RKO (cell line): ENCODE data around the gene NNMT.
A peak's percentile ranks its signal among the peaks of the same experiment; 100 is the strongest.
"Not testable (repeated sequence)": the region's sequence is repeated elsewhere in the genome, so short reads cannot be mapped to it uniquely, and the experiment has no call there.

Source experiments
- DNase-seq: peaks from one replicate; pipeline ENCODE4 v3.0.0-alpha.2; 2016; ENCODE audit warnings: low spot score

Gene NNMT

GRCh38 chr11:114310095-114310494 lies 13.9 kb downstream of the NNMT start:
- no peak for DNase-seq

DNA sequence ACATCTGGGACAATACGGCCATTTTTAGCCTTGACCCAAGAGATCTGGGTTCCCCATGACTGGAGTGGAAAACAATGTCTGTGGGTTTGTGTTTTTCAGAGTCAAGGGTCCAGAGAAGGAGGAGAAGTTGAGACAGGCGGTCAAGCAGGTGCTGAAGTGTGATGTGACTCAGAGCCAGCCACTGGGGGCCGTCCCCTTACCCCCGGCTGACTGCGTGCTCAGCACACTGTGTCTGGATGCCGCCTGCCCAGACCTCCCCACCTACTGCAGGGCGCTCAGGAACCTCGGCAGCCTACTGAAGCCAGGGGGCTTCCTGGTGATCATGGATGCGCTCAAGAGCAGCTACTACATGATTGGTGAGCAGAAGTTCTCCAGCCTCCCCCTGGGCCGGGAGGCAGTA lies 15.7 kb downstream of the NNMT start:
- DNase-seq: no peak

DNA sequence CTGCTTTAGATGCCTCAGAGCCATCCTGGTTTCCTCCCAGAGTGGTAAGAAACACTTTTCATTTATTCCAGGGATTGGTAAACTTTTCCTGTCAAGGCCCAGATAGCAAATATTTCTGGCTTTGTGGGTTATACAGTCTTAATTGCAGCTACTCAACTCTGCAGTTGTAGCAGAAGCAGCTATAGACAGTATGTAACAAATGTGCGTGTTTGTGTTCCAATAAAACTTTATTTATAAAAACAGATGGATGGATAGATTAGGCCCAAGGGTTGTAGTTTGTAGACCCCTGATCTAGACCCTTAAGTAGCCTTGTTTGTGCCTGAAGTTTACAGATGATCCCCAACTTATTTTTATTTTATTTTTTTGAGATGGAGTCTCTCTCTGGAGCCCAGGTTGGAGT lies 17.9 kb downstream of the NNMT start:
- DNase-seq: no peak

DNA sequence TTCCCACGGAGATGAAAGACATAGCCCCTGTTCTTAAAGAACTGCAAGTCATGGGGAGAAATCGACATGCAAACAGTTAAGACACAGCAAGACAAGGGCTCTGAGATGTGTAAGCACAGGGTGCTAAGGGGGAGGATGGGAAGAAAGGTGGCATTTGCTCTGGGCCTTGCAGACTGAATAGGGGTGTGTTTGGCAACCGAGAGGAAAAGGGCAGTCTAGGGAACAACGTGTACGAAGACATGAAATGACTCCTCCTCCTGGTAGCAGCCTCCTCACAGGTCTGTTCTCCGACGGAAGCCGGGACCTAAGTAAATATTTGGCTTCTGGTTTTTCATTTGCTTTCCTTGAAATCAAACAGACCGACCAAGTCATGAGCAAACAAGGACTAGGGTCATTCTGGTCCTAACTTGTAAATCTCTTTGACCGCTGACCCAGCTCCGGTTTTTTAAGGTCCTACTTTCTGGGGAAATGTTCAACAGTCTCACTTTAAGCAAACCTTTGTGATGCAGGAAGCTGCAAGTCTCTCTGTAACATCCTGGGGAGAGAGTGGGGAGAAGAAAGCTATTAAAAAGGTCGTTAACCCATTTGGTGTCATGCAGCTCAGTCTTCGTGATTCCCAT lies 19.7 kb downstream of the NNMT start:
- no peak for DNase-seq

DNA sequence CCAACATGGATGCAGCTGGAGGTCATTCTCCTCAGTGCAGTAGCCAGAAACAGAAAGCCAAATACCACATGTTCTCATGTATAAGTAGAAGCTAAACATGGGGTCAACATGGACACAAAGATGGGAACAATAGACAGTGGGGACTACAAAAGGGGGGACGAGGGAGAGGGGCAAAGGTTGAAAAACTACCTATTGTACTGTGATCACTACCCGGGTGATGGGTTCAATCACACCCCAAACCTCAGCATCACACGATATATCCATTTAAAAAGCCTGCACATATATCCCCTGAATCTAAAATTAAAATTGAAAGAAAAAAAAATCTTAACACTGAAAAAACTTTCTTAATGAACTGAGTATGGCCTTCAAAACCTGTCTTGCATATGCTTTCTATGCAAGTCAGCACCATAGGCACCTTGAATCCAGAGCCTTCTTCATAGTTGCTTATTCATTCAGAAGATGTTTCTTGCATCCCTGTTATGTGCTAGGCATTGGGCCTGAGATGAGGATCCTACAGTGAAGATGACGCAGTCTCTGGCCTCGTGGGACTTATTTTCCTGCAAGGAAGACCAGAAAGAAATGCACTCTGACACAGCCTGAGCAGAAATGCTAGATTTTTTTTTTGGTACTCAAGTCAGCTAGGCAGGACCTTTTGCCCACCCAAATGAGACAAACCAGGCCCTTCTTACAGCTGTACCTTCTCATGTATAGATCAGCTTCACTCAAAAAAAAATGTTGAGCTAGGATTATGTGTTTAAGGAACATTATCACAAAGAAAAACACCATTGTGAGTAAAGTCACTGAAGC lies 21.0 kb downstream of the NNMT start:
- DNase-seq: no peak

GRCh38 chr11:114317787-114318137 lies 21.6 kb downstream of the NNMT start:
- DNase-seq: peak; percentile 50

DNA sequence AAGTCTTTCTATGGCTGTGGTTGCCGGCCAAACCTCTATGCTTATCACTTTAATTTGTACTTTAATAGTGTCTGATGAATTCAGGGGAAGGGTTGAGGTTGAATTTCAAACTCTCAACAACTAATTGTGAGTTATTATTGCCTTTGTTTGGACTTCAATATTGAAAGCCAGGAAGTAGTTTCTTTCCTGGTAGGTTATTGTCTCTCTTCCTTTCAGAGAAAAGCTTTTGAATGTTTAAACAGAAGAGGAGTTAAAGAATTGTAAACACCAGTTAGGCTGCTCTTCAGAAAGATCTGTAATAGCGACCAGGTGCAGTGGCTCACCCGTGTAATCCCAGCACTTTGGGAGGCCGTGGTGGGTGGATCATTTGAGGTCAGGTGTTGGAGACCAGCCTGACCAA lies 22.2 kb downstream of the NNMT start:
- no peak for DNase-seq

DNA sequence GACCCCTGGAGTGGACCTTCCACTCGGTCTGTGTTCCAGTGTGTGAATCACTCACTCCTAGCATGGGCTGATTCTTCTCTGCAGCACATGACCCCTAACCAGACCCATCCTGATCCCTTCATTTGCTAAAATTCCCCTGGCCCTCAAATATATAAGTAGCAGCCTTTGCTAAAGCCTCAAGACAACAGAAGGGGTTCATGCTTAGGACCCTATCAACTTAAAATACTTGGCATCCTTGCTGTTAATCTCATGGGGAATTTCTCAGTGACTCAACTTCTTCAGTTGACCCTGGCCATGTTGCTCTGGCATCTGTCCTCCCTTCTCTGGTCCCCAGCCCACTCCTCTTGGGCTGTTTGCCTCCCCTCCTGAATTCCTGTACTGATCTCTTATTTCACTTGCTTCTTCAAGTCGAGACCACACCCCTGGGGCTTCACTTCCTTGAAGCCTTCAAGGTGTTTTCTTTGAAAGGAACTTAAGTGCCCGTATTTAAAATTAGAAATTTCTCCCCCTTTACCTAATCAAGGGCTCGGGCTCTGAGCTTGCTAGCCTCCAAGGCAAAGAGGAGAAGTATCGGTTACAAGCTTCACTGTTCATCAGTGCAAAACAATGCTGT lies 23.6 kb downstream of the NNMT start:
- no peak for DNase-seq

DNA sequence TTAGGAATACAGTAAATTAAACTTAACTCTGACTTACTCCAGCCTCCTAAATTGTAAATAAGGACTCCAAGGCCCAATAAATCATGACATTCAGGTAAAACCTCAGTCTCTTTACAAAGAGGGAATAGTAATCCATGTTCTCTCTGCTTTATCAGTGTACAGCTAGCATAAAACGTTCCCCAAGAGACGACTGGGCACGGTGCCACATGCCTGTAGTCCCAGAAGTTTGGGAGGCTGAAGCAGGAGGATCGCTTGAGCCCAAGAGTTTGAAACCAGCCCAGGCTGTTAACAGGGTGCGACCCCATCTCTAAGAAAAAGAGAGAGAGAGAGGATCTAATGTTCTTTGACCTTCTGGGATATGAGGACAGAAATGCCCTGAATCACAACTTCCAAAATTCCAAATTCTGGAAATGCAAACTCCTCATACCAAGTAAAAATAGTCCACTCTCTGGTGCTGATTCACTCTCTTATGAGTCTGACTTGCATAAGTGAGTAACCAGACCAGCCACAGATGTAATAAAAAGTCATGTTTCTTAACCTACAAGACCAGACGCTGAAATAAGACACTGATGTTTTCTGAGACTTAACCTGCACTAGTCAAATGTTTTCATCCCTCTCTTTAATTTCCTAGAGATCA lies 25.5 kb downstream of the NNMT start:
- peak; percentile 33 for DNase-seq

DNA sequence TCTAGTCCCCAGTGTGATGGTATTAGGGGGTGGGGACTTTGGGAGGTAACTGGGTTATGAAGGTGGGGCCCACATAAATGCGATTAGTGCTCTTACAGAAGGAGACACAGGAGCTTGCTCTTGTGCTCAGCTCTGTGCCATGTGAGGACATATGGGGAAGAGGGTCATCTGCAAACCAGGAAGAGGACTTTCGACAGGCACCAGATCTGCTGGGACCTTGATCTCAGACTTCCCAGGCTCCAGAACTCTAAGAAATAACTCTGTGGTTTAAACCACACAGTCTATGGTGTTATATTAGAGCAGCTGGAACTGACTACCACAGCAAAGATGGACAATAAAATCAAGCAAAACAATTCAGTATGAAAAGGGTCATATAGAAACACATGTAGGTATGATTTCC lies 26.7 kb downstream of the NNMT start:
- no peak for DNase-seq

DNA sequence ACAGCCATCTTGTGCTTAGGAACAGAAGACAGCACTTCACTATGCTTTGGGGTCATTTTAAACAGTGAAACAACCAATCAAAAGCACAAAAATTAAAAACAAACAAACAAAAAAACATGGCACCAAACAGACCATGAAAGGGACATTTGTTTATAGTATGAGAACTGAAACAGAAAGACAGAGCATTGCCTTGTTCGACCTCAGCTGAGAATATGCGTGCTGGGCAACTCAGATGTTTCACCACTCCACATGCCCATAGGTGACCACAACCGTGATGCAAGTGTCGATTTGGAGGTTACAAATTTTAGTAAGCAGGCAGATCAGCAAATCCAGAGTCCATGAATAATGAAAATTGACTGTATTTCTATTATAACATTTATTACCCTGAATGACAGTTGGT lies 30.0 kb downstream of the NNMT start:
- no peak for DNase-seq

DNA sequence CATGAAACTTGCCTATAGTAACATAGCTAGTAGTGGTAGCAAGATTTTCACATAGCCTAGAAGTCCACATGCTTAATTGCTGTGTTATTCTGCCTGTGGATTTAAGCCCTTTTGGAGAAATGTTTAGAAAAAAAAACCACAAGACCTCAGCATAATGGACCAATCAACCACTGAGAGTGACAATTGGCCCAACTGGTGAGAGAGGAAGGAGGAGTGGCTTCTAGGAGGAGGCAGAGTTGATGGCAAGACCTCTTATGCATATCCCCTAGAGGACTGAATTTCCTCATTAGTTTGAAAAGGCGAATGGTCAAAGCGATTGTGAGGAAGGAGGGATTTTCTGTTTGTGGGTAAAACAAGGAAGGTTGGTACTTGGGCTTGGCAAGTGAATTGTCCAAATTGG lies 30.6 kb downstream of the NNMT start:
- DNase-seq: no peak

DNA sequence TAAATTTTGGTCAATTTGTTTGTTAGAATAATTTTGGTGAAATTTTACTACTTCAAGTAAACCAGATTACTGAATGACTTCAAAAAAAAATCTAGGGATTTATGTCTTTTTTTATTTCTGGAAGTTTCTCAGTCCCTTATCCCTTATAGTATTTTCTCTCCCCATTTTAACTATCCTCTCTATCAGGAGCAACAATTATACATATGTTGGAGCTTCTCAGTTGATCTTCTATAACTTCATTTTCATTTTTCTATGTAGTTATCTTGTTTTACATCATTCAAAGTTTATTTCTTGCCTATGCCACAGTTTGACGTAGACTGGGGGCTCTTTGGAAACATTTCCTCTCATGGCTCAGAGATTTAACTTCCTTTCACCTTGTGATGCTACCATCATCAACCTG lies 34.2 kb downstream of the NNMT start:
- DNase-seq: no peak

DNA sequence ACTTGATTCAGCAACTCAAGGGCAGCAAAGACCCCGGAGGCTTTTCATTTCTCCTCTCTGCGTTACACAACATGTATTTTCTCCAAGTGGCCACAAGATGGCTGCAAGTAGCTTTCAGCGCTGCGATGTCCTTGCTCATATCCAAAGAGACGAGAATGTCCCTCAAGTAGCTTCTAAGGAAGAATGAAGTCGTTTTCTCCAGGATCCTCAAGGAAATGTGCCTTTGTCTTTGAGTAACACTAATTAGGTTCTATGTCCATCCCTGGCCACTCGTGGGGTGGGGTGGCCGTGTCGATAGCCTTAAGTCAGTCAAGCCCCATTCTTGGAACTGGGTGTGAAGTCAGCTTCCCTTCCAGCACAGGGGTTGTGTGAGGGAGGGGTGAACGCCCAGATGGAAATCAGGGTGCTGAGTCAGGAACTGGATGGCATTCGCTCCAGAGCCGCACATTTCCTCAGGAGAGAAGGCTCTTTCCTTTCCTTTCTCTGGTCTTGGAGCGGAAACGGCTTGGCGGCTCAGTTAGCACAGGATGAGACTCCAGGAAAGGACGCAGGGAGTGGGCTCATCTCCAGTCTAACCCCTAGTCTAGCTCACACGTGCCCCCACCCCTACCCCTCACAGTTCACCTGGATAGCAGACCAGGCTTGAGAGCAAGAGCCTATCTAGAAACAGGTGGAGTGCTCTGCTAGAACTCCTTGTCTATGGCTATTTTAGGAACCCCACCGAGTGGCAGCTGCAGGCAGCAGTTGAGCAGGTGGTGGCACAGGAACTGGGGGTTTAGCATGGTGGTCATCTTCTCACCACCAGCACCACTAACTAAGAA lies 44.3 kb downstream of the NNMT start:
- peak; percentile 84 for DNase-seq

DNA sequence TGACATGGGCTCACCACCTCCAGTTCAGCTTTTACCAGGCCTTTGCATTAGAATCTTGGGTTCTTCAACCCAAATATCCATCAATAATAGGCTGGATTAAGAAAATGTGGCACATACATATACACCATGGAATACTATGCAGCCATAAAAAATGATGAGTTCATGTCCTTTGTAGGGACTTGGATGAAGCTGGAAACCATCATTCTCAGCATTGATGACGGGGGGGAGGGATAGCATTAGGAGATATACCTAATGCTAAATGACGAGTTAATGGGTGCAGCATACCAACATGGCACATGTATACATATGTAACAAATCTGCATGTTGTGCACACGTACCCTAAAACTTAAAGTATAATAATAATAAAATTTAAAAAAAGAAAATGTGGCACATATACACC lies 45.5 kb downstream of the NNMT start:
- not testable (repeated sequence) for DNase-seq

DNA sequence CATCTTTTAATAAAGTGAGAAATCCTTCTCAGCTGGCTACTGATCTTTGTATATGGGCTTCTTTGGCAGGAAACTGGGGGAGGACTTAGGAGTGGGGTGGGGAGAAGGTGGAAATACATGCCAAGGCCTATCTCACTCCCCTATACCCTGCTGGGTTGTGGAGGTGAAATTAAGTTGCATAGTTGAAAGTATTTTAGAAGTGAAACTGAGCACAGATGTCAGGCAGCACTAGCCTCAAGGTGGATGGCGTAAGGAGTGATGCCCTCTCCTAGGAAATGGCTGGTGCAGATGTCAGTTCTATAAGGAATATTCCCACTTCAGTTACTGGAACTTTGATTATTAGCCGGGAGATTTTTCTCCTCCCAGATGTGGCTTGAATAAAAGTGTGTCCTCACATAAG lies 46.3 kb downstream of the NNMT start:
- DNase-seq: no peak

GRCh38 chr11:114343020-114343419 lies 46.8 kb downstream of the NNMT start:
- no peak for DNase-seq

GRCh38 chr11:114343493-114343892 lies 47.3 kb downstream of the NNMT start:
- no peak for DNase-seq

DNA sequence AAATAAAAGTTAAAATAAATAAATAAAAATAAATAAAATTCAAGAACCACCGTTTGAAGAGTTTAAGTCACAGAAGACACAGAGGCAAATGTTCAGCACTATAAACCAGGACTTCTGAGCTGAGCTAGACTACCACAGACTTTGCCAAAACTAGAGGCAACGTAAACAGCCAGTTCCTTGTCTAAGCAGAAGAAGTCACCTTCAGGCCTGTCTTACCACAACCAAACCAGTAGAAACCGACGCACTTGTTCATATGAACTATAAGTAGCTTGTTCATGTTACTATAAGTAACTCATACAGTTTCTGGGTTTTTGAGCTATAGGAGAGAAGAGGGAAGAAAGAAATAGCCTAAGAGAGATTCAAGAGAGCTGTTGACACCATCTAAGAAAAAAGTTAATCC lies 48.3 kb downstream of the NNMT start:
- DNase-seq: no peak

DNA sequence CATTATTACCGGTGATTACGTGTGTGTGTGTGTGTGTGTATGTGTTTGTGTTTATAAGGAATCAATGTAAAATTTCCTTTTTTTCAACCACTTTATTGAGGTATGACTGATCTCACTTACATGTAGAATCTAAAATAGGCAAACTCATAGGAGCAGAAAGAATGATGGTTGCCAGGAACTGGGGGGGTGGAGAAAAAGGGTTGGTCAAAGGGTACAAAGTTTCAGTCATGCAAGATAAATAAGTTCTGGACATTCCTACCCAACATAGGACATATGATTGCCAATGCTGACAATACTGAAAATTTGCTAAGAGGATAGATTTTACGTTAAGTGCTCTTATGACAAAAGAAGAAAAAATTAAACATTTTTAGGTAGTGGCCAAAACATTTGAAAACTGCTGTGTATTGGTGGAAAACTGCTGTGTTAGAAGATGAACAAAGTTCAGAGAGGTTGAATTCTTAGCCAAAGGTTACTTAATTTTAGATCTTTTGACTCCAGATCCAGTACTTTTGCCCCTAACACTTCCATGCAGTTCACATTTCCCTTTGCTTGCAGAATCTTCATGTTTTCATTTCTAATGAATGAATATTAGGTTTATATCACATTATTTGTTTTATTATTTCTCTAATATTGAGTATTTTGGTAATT lies 49.5 kb downstream of the NNMT start:
- no peak for DNase-seq

GRCh38 chr11:114346709-114347141 lies 50.5 kb downstream of the NNMT start:
- DNase-seq: no peak
